PC-9 (cell line): Measurements from ENCODE around the gene CACNB4. TPM values are rescaled to one million over a fixed set of nuclear protein-coding genes. Genes with fewer than 3 reads are reported as not detected.

Experiments used
- BruUV-seq: library from RNA; stranded (reverse); fragments of 400-500 nt; replicated peaks from 2 replicates; lab custom pipeline; 2021; lab: Mats Ljungman, UMichigan
- CTCF ChIA-PET: fragments of 300-600 bp; sonication (Branson Sonifier 250); formaldehyde crosslinking; loops from one replicate; lab custom pipeline; 2022; ENCODE audit warnings: antibody characterized with exemption; lab: Charles Lee
- POLR2A ChIA-PET: fragments of 300-600 bp; sonication (Branson Sonifier 250); formaldehyde crosslinking; loops from one replicate; lab custom pipeline; 2022; ENCODE audit warnings: antibody characterized with exemption; ENCODE audit not compliant: unreplicated experiment; lab: Charles Lee
- DNase-seq, 2 experiments: peaks; one replicate each; pipeline versions ENCODE4 v3.0.0 to v3.0.0-alpha.2; 2015 to 2022; ENCODE audit warnings: mixed read lengths in 1 of 2
- H2AFZ ChIP-seq: fragments of 200-600 bp; sonication (generic); 2 replicates; pipeline ENCODE4 v1.8.1; 2017; ENCODE audit warnings: antibody characterized with exemption
- H3F3A ChIP-seq: fragments of 200-600 bp; sonication (generic); 2 replicates; pipeline ENCODE4 v1.8.1; 2017; ENCODE audit warnings: antibody characterized with exemption, mild to moderate bottlenecking, low read depth; ENCODE audit not compliant: insufficient read depth
- H3K27ac ChIP-seq: fragments of 200-600 bp; sonication (generic); 2 replicates; pipeline ENCODE4 v1.6.1; 2016; ENCODE audit warnings: mixed run types
- H3K27me3 ChIP-seq: fragments of 200-600 bp; sonication (generic); 2 replicates; pipeline ENCODE4 v1.6.1; 2016; ENCODE audit warnings: low read depth, mixed run types; ENCODE audit not compliant: insufficient read depth
- H3K36me3 ChIP-seq: fragments of 200-600 bp; sonication (generic); 2 replicates; pipeline ENCODE4 v1.6.1; 2016; ENCODE audit warnings: low read depth, mixed run types
- H3K4me1 ChIP-seq: fragments of 200-600 bp; sonication (generic); replicated peaks from 2 replicates; pipeline ENCODE4 v1.6.1; 2016; ENCODE audit warnings: mixed run types; ENCODE audit not compliant: insufficient read depth
- H3K4me2 ChIP-seq: fragments of 200-600 bp; sonication (generic); 2 replicates; pipeline ENCODE4 v1.6.1; 2017; ENCODE audit warnings: mixed run types
- H3K4me3 ChIP-seq: fragments of 200-600 bp; sonication (generic); 2 replicates; pipeline ENCODE4 v1.6.1; 2016; ENCODE audit warnings: mixed run types
- H3K79me2 ChIP-seq: fragments of 200-600 bp; sonication (generic); 2 replicates; pipeline ENCODE4 v1.6.1; 2017; ENCODE audit warnings: low read depth, mixed run types
- H3K9me2 ChIP-seq: fragments of 200-600 bp; sonication (generic); 2 replicates; pipeline ENCODE4 v1.8.1; 2017; ENCODE audit warnings: mild to moderate bottlenecking; ENCODE audit not compliant: insufficient read depth
- H3K9me3 ChIP-seq: fragments of 200-600 bp; sonication (generic); 2 replicates; pipeline ENCODE4 v1.8.1; 2016; ENCODE audit warnings: low read depth; ENCODE audit not compliant: insufficient read depth
- H4K20me1 ChIP-seq: fragments of 200-600 bp; sonication (generic); 2 replicates; pipeline ENCODE4 v1.8.1; 2017; ENCODE audit not compliant: insufficient read depth
- EZH2 ChIP-seq: fragments of 200-600 bp; sonication (generic); IDR thresholded peaks from 2 replicates; pipeline ENCODE4 v1.8.0; 2017; ENCODE audit warnings: antibody characterized with exemption, low read depth
- intact Hi-C: fragments of 100-400 bp; cut with micrococcal nuclease; formaldehyde crosslinking; loops from one replicate; pipeline ENCODE4 v1.10.0; 2022; ENCODE audit not compliant: unreplicated experiment
- total RNA-seq: library from RNA; stranded (reverse); gene quantifications from 2 replicates; pipeline ENCODE4 v1.2.3, GENCODE V29; 2021
- TF ChIP-seq, protein P1 (sequence below): fragments of 200-600 bp; sonication (generic); conservative IDR thresholded peaks from 2 replicates; pipeline ENCODE4 v1.6.1; 2017; ENCODE audit warnings: mixed run types, antibody characterized with exemption, mild to moderate bottlenecking, moderate library complexity

Gene CACNB4
- total RNA-seq, 1 experiment from 2014 or later: 0.98 TPM

DNA sequence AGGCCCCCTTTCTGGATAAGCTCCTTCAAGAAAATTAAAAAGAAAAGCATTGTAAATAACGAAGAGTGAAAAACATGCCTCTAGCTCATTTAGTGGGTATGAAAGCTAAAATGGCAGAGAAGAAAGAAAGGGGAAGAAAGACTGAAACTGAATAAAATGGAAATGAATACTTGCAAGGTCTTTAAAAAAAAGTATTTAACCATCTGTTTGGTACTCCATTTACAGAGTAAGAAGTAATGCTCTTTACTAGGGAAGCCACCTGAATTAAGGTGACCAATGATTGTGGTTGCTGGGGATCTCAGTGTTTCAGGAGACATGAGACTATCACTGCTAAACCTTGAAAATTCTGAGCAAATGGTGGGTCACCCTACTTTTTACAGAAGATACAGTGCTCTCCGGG is 253.0 kb downstream of the CACNB4 start:
- Histone ChIP-seq H2AFZ (no peak overlapping the region), H3K4me2 (no peak overlapping the region), H4K20me1 (no peaks in the 10 kb centered on the region), H3K36me3 (no peaks in the 10 kb centered on the region), H3K4me3 (no peak overlapping the region), H3K79me2 (no peaks in the 10 kb centered on the region), H3K27me3 (no peaks in the 10 kb centered on the region), H3K9me3 (no peaks in the 10 kb centered on the region), H3K4me1 (no peaks in the 10 kb centered on the region), H3F3A (no peaks in the 10 kb centered on the region), H3K27ac (no peak overlapping the region), H3K9me2 (no peaks in the 10 kb centered on the region)
- TF ChIP-seq EZH2: no peak
- TF ChIP-seq, protein P1, sequence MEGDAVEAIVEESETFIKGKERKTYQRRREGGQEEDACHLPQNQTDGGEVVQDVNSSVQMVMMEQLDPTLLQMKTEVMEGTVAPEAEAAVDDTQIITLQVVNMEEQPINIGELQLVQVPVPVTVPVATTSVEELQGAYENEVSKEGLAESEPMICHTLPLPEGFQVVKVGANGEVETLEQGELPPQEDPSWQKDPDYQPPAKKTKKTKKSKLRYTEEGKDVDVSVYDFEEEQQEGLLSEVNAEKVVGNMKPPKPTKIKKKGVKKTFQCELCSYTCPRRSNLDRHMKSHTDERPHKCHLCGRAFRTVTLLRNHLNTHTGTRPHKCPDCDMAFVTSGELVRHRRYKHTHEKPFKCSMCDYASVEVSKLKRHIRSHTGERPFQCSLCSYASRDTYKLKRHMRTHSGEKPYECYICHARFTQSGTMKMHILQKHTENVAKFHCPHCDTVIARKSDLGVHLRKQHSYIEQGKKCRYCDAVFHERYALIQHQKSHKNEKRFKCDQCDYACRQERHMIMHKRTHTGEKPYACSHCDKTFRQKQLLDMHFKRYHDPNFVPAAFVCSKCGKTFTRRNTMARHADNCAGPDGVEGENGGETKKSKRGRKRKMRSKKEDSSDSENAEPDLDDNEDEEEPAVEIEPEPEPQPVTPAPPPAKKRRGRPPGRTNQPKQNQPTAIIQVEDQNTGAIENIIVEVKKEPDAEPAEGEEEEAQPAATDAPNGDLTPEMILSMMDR: no peak
- ChIA-PET CTCF (no interaction called here), POLR2A (no interaction called here)
- no TSS peak for BruUV-seq
- DNase-seq: no peak
- intact Hi-C loops: no loop called here

DNA sequence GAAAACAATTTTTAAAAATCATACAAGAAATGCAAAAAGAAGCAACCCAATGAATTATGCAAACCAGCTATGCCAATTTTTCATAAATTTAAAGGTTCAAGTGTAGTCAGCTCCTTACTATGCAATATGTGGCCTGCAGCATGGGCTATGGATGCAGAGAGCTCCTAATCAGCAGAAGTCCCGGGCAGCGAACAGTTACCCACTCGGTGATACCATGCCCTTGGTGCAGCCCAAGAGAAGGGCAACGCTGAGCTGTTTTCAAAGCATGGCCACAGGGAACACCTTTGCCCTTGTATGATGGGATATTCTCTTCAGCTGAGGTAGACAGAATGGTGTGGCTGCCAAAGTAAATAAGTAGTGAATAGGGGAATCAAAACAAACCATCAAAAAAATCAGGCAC is 253.4 kb downstream of the CACNB4 start:
- Histone ChIP-seq H3K27ac (no peak overlapping the region), H3K36me3 (no peaks in the 10 kb centered on the region), H3K4me3 (no peak overlapping the region), H3F3A (no peaks in the 10 kb centered on the region), H3K4me2 (no peak overlapping the region), H4K20me1 (no peaks in the 10 kb centered on the region), H3K9me2 (no peaks in the 10 kb centered on the region), H3K27me3 (no peaks in the 10 kb centered on the region), H3K4me1 (no peaks in the 10 kb centered on the region), H3K79me2 (no peaks in the 10 kb centered on the region), H2AFZ (no peak overlapping the region), H3K9me3 (no peaks in the 10 kb centered on the region)
- TF ChIP-seq EZH2: no peak
- TF ChIP-seq, protein P1: no peak
- intact Hi-C loops: no loop called here
- POLR2A ChIA-PET: no interaction called here
- no peak for DNase-seq
- CTCF ChIA-PET: no interaction called here
- BruUV-seq: no TSS peak

DNA sequence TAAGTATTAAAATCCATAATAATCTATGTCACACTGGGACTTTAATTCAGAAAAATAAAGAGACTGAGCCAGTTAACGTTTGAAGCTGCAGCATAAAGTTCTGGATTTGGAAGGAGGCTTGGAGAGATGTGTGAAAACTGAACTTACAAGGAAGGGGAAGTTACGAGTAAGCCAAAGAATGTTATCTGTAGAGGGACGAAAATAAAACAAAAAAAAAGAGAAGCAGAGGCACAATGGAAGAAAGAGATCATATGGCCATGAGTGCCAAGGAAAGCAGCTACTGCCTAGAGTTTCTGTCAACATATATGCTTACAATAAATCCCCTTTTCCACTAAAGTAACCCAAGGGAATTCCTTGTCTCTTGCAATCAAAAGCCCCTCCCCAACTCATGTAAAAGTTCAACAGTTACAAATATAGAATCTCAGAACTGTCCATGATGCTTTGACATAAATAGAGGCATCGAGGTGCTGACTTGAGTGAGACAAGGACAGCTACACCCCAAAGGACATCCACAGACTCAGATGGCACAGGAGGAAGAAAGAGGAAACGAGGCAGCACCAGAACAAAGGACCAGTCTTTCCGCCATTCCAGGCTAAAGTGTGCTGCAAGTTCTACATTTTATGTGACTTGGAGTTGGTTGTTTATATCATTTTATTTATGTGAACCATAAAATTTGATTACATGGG is 254.5 kb downstream of the CACNB4 start:
- H3K4me2 ChIP-seq: no peak overlapping the region
- ChIA-PET CTCF (no interaction called here), POLR2A (no interaction called here)
- H2AFZ ChIP-seq: no peak overlapping the region
- no peaks in the 10 kb centered on the region for H3F3A ChIP-seq
- H3K4me3 ChIP-seq: no peak overlapping the region
- BruUV-seq: no TSS peak
- no peaks in the 10 kb centered on the region for H3K79me2 ChIP-seq
- DNase-seq: no peak
- H3K27me3 ChIP-seq: no peaks in the 10 kb centered on the region
- no peaks in the 10 kb centered on the region for H3K9me2 ChIP-seq
- no peaks in the 10 kb centered on the region for H4K20me1 ChIP-seq
- intact Hi-C loops: no loop called here
- no peak overlapping the region for H3K27ac ChIP-seq
- TF ChIP-seq, protein P1: no peak
- TF ChIP-seq EZH2: no peak
- no peaks in the 10 kb centered on the region for H3K9me3 ChIP-seq
- H3K36me3 ChIP-seq: no peaks in the 10 kb centered on the region
- H3K4me1 ChIP-seq: no peaks in the 10 kb centered on the region
